Uterus (tissue), 2 donors: ENCODE results near the gene TRABD.

ENCODE experiments used
- CTCF ChIP-seq, 4 experiments: fragments of 200-600 bp in 2 of 4; fragments of 450-650 bp in 2 of 4; sonication (generic) in 2 of 4; IDR thresholded peaks; one replicate each; pipeline ENCODE4 v1.5.1; 2016 to 2019; ENCODE audit warnings: antibody characterized with exemption in 4 of 4, mild to moderate bottlenecking in 2 of 4, moderate library complexity in 1 of 4
- POLR2A ChIP-seq, 2 donors: fragments of 450-650 bp; IDR thresholded peaks; one replicate each; pipeline ENCODE4 v1.6.1; 2016; ENCODE audit warnings: antibody characterized with exemption in 2 of 2, mild to moderate bottlenecking in 1 of 2, moderate library complexity in 1 of 2

GRCh38 chr22:50140615-50141014 lies 45.1 kb upstream of the TRABD start:
- no peak for TF ChIP-seq CTCF (IDR thresholded peaks at IDR 0.05)
- no peak for TF ChIP-seq POLR2A (IDR thresholded peaks at IDR 0.05)
